Endodermal cell (in vitro differentiated cells): ENCODE measurements around the gene STRA8. TPM values are rescaled to one million over a fixed set of nuclear protein-coding genes. Genes with fewer than 3 reads are reported as not detected.

Source experiments
- DNase-seq: peaks from one replicate; pipeline ENCODE4 v3.0.0-alpha.2; 2017
- H3K27ac ChIP-seq: 2 replicates; pipeline ENCODE4 v1.5.1; 2013; ENCODE audit warnings: mild to moderate bottlenecking, low read depth, low read length, moderate library complexity
- H3K27me3 ChIP-seq: 2 replicates; pipeline ENCODE4 v1.6.1; 2013; ENCODE audit warnings: mild to moderate bottlenecking, low read length, moderate library complexity; ENCODE audit not compliant: insufficient read depth, control insufficient read depth, poor library complexity, severe bottlenecking
- H3K36me3 ChIP-seq: 2 replicates; pipeline ENCODE4 v1.7.0; 2013; ENCODE audit warnings: mild to moderate bottlenecking, low read length, moderate library complexity; ENCODE audit not compliant: control insufficient read depth, insufficient read depth
- H3K4me1 ChIP-seq: one replicate; pipeline ENCODE4 v1.7.0; 2013; ENCODE audit warnings: low read length; ENCODE audit not compliant: control insufficient read depth, insufficient read depth
- H3K4me3 ChIP-seq: 2 replicates; pipeline ENCODE4 v1.5.1; 2013; ENCODE audit warnings: mild to moderate bottlenecking, low read length, moderate library complexity
- H3K9ac ChIP-seq: 2 replicates; pipeline ENCODE4 v1.6.1; 2013; ENCODE audit warnings: mild to moderate bottlenecking, low read length, moderate library complexity; ENCODE audit not compliant: poor library complexity, severe bottlenecking; ENCODE audit errors: extremely low read depth
- H3K9me3 ChIP-seq: 2 replicates; pipeline ENCODE4 v1.6.1; 2013; ENCODE audit warnings: mild to moderate bottlenecking, low read length, moderate library complexity; ENCODE audit not compliant: control insufficient read depth
- H3K27ac Mint-ChIP-seq: 2 replicates; pipeline ENCODE4 v1.8.0; 2020; ENCODE audit warnings: mixed read lengths
- H3K27me3 Mint-ChIP-seq: 2 replicates; pipeline ENCODE4 v1.8.0; 2021; ENCODE audit warnings: mild to moderate bottlenecking, mixed read lengths; ENCODE audit not compliant: insufficient read depth
- H3K36me3 Mint-ChIP-seq: 2 replicates; pipeline ENCODE4 v1.8.0; 2020; ENCODE audit warnings: low read depth, mixed read lengths
- H3K4me1 Mint-ChIP-seq: 2 replicates; pipeline ENCODE4 v1.8.0; 2020; ENCODE audit warnings: mixed read lengths
- H3K4me3 Mint-ChIP-seq: 2 replicates; pipeline ENCODE4 v1.8.0; 2020; ENCODE audit warnings: mild to moderate bottlenecking, moderate library complexity, mixed read lengths
- H3K9me3 Mint-ChIP-seq: 2 replicates; pipeline ENCODE4 v1.8.0; 2020; ENCODE audit warnings: mild to moderate bottlenecking, mixed read lengths
- CTCF ChIP-seq: fragments of 200-600 bp; sonication (generic); conservative IDR thresholded peaks from 2 replicates; pipeline ENCODE4 v1.5.0; 2021; ENCODE audit warnings: antibody characterized with exemption, mild to moderate bottlenecking
- WGBS, 2 experiments: methylation state at CpG; one replicate each; pipeline versions ENCODE4 v1.1.5 to v1.1.7; 2013; ENCODE audit warnings: missing lambda C conversion rate in 2 of 2, mixed read lengths in 1 of 2; ENCODE audit not compliant: insufficient coverage in 1 of 2, insufficient read length in 1 of 2; 5-methylcytosine and 5-hydroxymethylcytosine counted together
- total RNA-seq, 2 donors: library from RNA; stranded (reverse); fragmentation: NEBNext Ultra II Directional in 1 of 2; extraction: Animal tissue kit (Norgen Biotek cat#: 25700) in 1 of 2; gene quantifications; 2 replicates in 1 of 2; 3 replicates in 1 of 2; pipeline ENCODE4 v1.2.1, GENCODE V29; 2021

Gene STRA8
- total RNA-seq, 2 donors from 2014 or later = not detected

GRCh38 chr7:135290594-135290993, 57.0 kb downstream of the STRA8 start:
- H3K4me3 Mint-ChIP-seq = no peak overlapping the region
- H3K4me3 ChIP-seq = no peak overlapping the region
- peaks cover 2% of the 10 kb centered on the region for H3K27me3 Mint-ChIP-seq
- H3K27me3 ChIP-seq = no peaks in the 10 kb centered on the region
- H3K27ac Mint-ChIP-seq = no peak overlapping the region
- H3K36me3 ChIP-seq = no peaks in the 10 kb centered on the region
- no peaks in the 10 kb centered on the region for H3K36me3 Mint-ChIP-seq
- H3K27ac ChIP-seq = no peak overlapping the region
- no peaks in the 10 kb centered on the region for H3K4me1 ChIP-seq
- DNase-seq = peak; percentile 38
- H3K9me3 Mint-ChIP-seq = no peaks in the 10 kb centered on the region
- H3K9me3 ChIP-seq = no peaks in the 10 kb centered on the region
- WGBS, 2 experiments = 85 to 95% methylated on average over 2 to 7 of the region's 7 CpGs
- no peak overlapping the region for H3K9ac ChIP-seq
- TF ChIP-seq CTCF = no peak
- H3K4me1 Mint-ChIP-seq = peaks cover 5% of the 10 kb centered on the region

- WGBS, 2 experiments = 67 to 81% methylated on average over 3 to 8 of the region's 8 CpGs
- no peaks in the 10 kb centered on the region for H3K4me1 ChIP-seq
- no peak for TF ChIP-seq CTCF
- H3K9me3 ChIP-seq = no peaks in the 10 kb centered on the region
- H3K4me3 Mint-ChIP-seq = no peak overlapping the region
- H3K36me3 Mint-ChIP-seq = no peaks in the 10 kb centered on the region
- DNase-seq = no peak
- no peaks in the 10 kb centered on the region for H3K27me3 ChIP-seq
- H3K9me3 Mint-ChIP-seq = no peaks in the 10 kb centered on the region
- H3K36me3 ChIP-seq = no peaks in the 10 kb centered on the region
- H3K27ac Mint-ChIP-seq = peak overlapping the region; percentile 58
- H3K4me1 Mint-ChIP-seq = peaks cover 5% of the 10 kb centered on the region
- no peak overlapping the region for H3K9ac ChIP-seq
- no peak overlapping the region for H3K4me3 ChIP-seq
- H3K27me3 Mint-ChIP-seq = peaks cover 2% of the 10 kb centered on the region
- H3K27ac ChIP-seq = no peak overlapping the region
Observed at GRCh38 chr7:135291809-135292253, 58.2 kb downstream of the STRA8 start.

GRCh38 chr7:135299235-135299634, 65.6 kb downstream of the STRA8 start:
- DNase-seq = peak; percentile 21
- Histone ChIP-seq H3K4me1 (no peaks in the 10 kb centered on the region), H3K9ac (no peak overlapping the region), H3K27me3 (no peaks in the 10 kb centered on the region), H3K4me3 (no peak overlapping the region), H3K27ac (peak overlapping the region; percentile 26), H3K9me3 (peaks cover 4% of the 10 kb centered on the region), H3K36me3 (no peaks in the 10 kb centered on the region)
- no peak overlapping the region for H3K27ac Mint-ChIP-seq
- no peaks in the 10 kb centered on the region for H3K4me1 Mint-ChIP-seq
- H3K36me3 Mint-ChIP-seq = no peaks in the 10 kb centered on the region
- peaks cover 2% of the 10 kb centered on the region for H3K27me3 Mint-ChIP-seq
- no peak overlapping the region for H3K4me3 Mint-ChIP-seq
- 60 to 89% methylated on average over 5 to 6 of the region's 6 CpGs for WGBS, 2 experiments
- H3K9me3 Mint-ChIP-seq = peaks cover 14% of the 10 kb centered on the region
- no peak for TF ChIP-seq CTCF
